ENCODE data around the gene WDFY1.

Gene WDFY1

GRCh38 chr2:223944703-223945531, at the start of gene WDFY1:
Gene WDFY1, minus strand, starts transcription at chr2:223945335. Its CDS starts 51 bp downstream, at chr2:223945284.
- peak; percentile 62 to 66 for DNase-seq (ENCODE audit: low read depth in 2 of 2)

- DNase-seq (ENCODE audit: low read depth in 2 of 2) = no peak
Observed at GRCh38 chr2:223994562-223995162, 49.5 kb upstream of the WDFY1 start.

- DNase-seq (ENCODE audit: low read depth in 2 of 2) = peak; percentile 22 to 38
Observed at GRCh38 chr2:223993634-223994232, 48.6 kb upstream of the WDFY1 start.

GRCh38 chr2:223991611-223992010, 46.5 kb upstream of the WDFY1 start:
- no peak for DNase-seq (ENCODE audit: low read depth in 2 of 2)

GRCh38 chr2:223989856-223990232, 44.7 kb upstream of the WDFY1 start:
- no peak for DNase-seq (ENCODE audit: low read depth in 2 of 2)

- no peak for DNase-seq (ENCODE audit: low read depth in 2 of 2)
Observed at GRCh38 chr2:223989206-223989855, 44.2 kb upstream of the WDFY1 start.

- no peak for DNase-seq (ENCODE audit: low read depth in 2 of 2)
Observed at GRCh38 chr2:223981241-223981640, 36.1 kb upstream of the WDFY1 start.

- no peak for DNase-seq (ENCODE audit: low read depth in 2 of 2)
Observed at GRCh38 chr2:223980803-223981202, 35.7 kb upstream of the WDFY1 start.

GRCh38 chr2:223980397-223980735, 35.2 kb upstream of the WDFY1 start:
- no peak for DNase-seq (ENCODE audit: low read depth in 2 of 2)

GRCh38 chr2:223979730-223980396, 34.7 kb upstream of the WDFY1 start:
- DNase-seq (ENCODE audit: low read depth in 2 of 2) = no peak

- DNase-seq (ENCODE audit: low read depth in 2 of 2) = no peak
Observed at GRCh38 chr2:223978451-223978850, 33.3 kb upstream of the WDFY1 start.

- DNase-seq (ENCODE audit: low read depth in 2 of 2) = no peak
Observed at GRCh38 chr2:223976635-223977226, 31.6 kb upstream of the WDFY1 start.

GRCh38 chr2:223973606-223974005, 28.5 kb upstream of the WDFY1 start:
- DNase-seq (ENCODE audit: low read depth in 2 of 2) = no peak

GRCh38 chr2:223972656-223973102, 27.5 kb upstream of the WDFY1 start:
- no peak for DNase-seq (ENCODE audit: low read depth in 2 of 2)

GRCh38 chr2:223971731-223972130, 26.6 kb upstream of the WDFY1 start:
- no peak for DNase-seq (ENCODE audit: low read depth in 2 of 2)

- peak; percentile 22 to 25 for DNase-seq (ENCODE audit: low read depth in 2 of 2)
Observed at GRCh38 chr2:223970343-223971128, 25.4 kb upstream of the WDFY1 start.

GRCh38 chr2:223969856-223970255, 24.7 kb upstream of the WDFY1 start:
- DNase-seq (ENCODE audit: low read depth in 2 of 2) = no peak

GRCh38 chr2:223969315-223969714, 24.2 kb upstream of the WDFY1 start:
- no peak for DNase-seq (ENCODE audit: low read depth in 2 of 2)

- no peak for DNase-seq (ENCODE audit: low read depth in 2 of 2)
Observed at GRCh38 chr2:223967981-223968380, 22.8 kb upstream of the WDFY1 start.

GRCh38 chr2:223959688-223960087, 14.6 kb upstream of the WDFY1 start:
- DNase-seq (ENCODE audit: low read depth in 2 of 2) = no peak
